Activated T-cell treated with anti-CD3 and anti-CD28 coated beads, Interleukin-2, amount 50 U/mL, for 24 hours (primary cell): ENCODE measurements around the gene GOT1.

Experiments used
- DNase-seq: peaks from one replicate; pipeline ENCODE4 v3.0.0-alpha.2; 2020
- H3K27ac Mint-ChIP-seq: 2 replicates; pipeline ENCODE4 v1.8.0; 2020; ENCODE audit warnings: mild to moderate bottlenecking, mixed read lengths
- H3K27me3 Mint-ChIP-seq: 2 replicates; pipeline ENCODE4 v1.8.0; 2020; ENCODE audit warnings: mixed read lengths
- H3K36me3 Mint-ChIP-seq: 2 replicates; pipeline ENCODE4 v1.8.0; 2020; ENCODE audit warnings: low read depth, mixed read lengths
- H3K4me1 Mint-ChIP-seq: 2 replicates; pipeline ENCODE4 v1.8.0; 2020; ENCODE audit warnings: low read depth, mixed read lengths
- H3K4me3 Mint-ChIP-seq: 2 replicates; pipeline ENCODE4 v1.8.0; 2020; ENCODE audit warnings: mild to moderate bottlenecking, moderate library complexity, mixed read lengths
- H3K9me3 Mint-ChIP-seq: 2 replicates; pipeline ENCODE4 v1.8.0; 2020; ENCODE audit warnings: mixed read lengths

The GOT1 gene

GRCh38 chr10:99394761-99395386 lies 35.5 kb downstream of the GOT1 start:
- H3K36me3 Mint-ChIP-seq = peaks cover 50% of the 10 kb centered on the region
- DNase-seq = no peak
- no peaks in the 10 kb centered on the region for H3K27me3 Mint-ChIP-seq
- H3K4me3 Mint-ChIP-seq = no peak overlapping the region
- no peaks in the 10 kb centered on the region for H3K9me3 Mint-ChIP-seq
- peaks cover 9% of the 10 kb centered on the region for H3K4me1 Mint-ChIP-seq
- H3K27ac Mint-ChIP-seq = no peak overlapping the region

- no peak overlapping the region for H3K27ac Mint-ChIP-seq
- peaks cover 9% of the 10 kb centered on the region for H3K4me1 Mint-ChIP-seq
- no peak overlapping the region for H3K4me3 Mint-ChIP-seq
- peaks cover 44% of the 10 kb centered on the region for H3K36me3 Mint-ChIP-seq
- DNase-seq = no peak
- no peaks in the 10 kb centered on the region for H3K27me3 Mint-ChIP-seq
- no peaks in the 10 kb centered on the region for H3K9me3 Mint-ChIP-seq
Measured at GRCh38 chr10:99394256-99394655, 36.2 kb downstream of the GOT1 start.

- Mint-ChIP-seq H3K4me3 (no peak overlapping the region), H3K9me3 (no peaks in the 10 kb centered on the region), H3K27ac (no peak overlapping the region), H3K4me1 (peaks cover 9% of the 10 kb centered on the region), H3K36me3 (peaks cover 38% of the 10 kb centered on the region), H3K27me3 (no peaks in the 10 kb centered on the region)
- no peak for DNase-seq
Measured at GRCh38 chr10:99393683-99394082, 36.7 kb downstream of the GOT1 start.

DNA sequence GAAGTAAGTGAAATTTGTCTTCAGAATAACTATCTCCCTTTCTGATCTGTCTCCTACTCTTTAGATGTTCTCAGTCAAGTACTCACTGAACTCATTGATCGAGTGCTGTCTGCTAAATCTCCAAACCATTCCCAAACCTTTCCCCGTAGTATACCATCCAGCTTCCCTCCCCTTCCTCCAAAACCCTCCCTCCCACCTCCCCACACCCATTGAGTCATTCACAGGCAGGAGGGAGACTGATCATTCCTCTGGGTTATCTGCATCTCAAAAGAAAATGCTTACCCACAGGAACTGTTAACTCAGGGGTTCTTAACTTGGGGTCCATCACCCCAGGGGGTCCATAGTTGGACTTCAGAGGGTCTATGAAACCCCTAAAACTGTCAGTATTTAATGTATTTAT lies 37.4 kb downstream of the GOT1 start:
- H3K4me3 Mint-ChIP-seq = no peak overlapping the region
- H3K4me1 Mint-ChIP-seq = peaks cover 9% of the 10 kb centered on the region
- DNase-seq = no peak
- no peak overlapping the region for H3K27ac Mint-ChIP-seq
- no peaks in the 10 kb centered on the region for H3K27me3 Mint-ChIP-seq
- H3K36me3 Mint-ChIP-seq = peaks cover 32% of the 10 kb centered on the region
- no peaks in the 10 kb centered on the region for H3K9me3 Mint-ChIP-seq

GRCh38 chr10:99391346-99391745 lies 39.1 kb downstream of the GOT1 start:
- Mint-ChIP-seq H3K36me3 (peaks cover 16% of the 10 kb centered on the region), H3K9me3 (no peaks in the 10 kb centered on the region), H3K4me3 (no peak overlapping the region), H3K27ac (no peak overlapping the region), H3K4me1 (peaks cover 9% of the 10 kb centered on the region), H3K27me3 (no peaks in the 10 kb centered on the region)
- DNase-seq = no peak

- Mint-ChIP-seq H3K27me3 (no peaks in the 10 kb centered on the region), H3K36me3 (peaks cover 3% of the 10 kb centered on the region), H3K4me1 (peaks cover 5% of the 10 kb centered on the region), H3K27ac (no peak overlapping the region), H3K9me3 (no peaks in the 10 kb centered on the region), H3K4me3 (no peak overlapping the region)
- no peak for DNase-seq
Measured at GRCh38 chr10:99389729-99390480, 40.5 kb downstream of the GOT1 start.

DNA sequence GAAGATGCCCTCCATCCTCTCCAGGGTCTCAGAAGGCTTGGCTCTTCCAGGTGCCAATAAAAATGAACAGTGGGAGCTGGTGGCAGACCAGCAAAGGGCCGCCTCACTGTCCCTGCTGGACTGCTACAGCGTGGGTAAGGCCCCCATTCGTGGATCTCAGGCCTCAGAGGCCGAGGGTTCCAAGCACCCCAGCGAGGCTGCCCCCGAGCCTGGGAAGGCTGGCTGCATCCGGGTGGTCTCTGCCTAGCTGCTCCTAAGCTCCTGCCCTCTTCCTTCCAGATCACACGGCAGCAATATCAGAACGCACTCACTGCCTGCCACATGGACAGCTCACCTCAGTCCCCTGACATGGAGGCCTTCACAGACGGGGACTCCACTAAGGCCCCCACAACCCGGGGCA lies 42.9 kb downstream of the GOT1 start:
- no peaks in the 10 kb centered on the region for H3K27me3 Mint-ChIP-seq

DNA sequence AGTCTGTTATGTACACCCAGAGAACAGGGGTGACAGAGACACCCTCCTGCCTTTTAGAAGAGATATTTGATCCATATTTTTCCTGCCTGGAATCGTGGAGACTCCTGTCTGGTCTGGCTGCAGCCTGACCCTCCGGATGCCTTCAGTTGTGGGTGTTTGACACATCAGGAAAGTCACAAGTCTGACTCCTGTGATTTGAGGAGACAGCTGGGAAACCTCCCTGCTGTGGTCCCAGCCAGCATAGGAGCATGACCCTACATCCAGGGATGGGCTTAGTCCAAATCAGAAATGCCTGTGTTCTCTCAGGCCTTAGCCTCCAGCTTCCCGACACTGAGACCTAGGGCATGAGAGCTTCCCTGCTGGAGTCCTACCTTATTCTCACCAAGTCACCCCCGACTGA lies 43.4 kb downstream of the GOT1 start:
- Mint-ChIP-seq H3K4me1 (no peaks in the 10 kb centered on the region), H3K36me3 (no peaks in the 10 kb centered on the region), H3K4me3 (no peak overlapping the region), H3K27me3 (no peaks in the 10 kb centered on the region), H3K27ac (no peak overlapping the region), H3K9me3 (no peaks in the 10 kb centered on the region)
- no peak for DNase-seq

More for the DNA sequence above, 42.9 kb downstream of the GOT1 start:
- Mint-ChIP-seq H3K4me1 (peaks cover under 1% of the 10 kb centered on the region), H3K4me3 (no peak overlapping the region), H3K27ac (no peak overlapping the region), H3K9me3 (no peaks in the 10 kb centered on the region), H3K36me3 (no peaks in the 10 kb centered on the region)
- no peak for DNase-seq

DNA sequence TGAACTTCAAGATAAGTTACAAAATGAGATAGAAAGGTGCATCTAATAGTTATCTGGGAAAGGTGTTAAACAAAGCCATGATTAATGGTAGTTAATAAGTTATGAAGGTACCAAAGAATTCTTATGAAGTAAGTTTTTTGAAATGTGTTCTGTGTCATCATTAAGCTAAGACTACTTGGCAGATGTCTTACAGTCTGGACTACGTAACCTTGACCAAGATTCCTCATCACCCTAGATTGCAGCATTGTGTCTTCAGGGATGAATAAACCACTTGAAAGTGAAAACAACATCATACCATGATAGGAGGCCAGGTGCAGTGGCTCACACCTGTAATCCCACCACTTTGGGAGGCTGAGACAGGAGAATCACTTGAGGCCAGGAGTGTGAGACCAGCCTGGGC lies 48.2 kb downstream of the GOT1 start:
- Mint-ChIP-seq H3K27me3 (peaks cover 12% of the 10 kb centered on the region), H3K27ac (no peak overlapping the region), H3K4me3 (no peak overlapping the region), H3K4me1 (no peaks in the 10 kb centered on the region), H3K36me3 (no peaks in the 10 kb centered on the region), H3K9me3 (no peaks in the 10 kb centered on the region)
- no peak for DNase-seq

DNA sequence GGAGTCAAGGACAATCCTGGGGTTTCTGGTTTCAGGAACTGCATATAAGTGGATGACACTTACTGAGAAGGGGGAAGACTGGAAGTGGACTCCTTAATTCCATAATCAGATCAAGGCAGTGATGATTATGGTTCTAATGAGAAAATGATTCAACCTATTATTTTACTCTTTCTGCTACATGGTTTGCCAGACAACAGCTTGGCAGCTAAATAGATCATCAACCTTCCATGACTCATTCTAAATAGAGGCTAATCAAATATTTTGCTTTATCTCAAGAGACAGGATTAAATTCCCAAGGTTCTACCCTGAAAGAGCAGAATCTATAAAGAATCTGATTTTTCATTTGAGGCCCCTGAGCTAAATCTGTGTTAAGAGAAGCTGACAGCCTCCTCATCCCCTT lies 55.0 kb downstream of the GOT1 start:
- no peak overlapping the region for H3K27ac Mint-ChIP-seq
- no peak for DNase-seq
- H3K9me3 Mint-ChIP-seq = no peaks in the 10 kb centered on the region
- peaks cover 52% of the 10 kb centered on the region for H3K27me3 Mint-ChIP-seq
- H3K4me3 Mint-ChIP-seq = no peak overlapping the region
- H3K36me3 Mint-ChIP-seq = no peaks in the 10 kb centered on the region
- peaks cover 5% of the 10 kb centered on the region for H3K4me1 Mint-ChIP-seq

DNA sequence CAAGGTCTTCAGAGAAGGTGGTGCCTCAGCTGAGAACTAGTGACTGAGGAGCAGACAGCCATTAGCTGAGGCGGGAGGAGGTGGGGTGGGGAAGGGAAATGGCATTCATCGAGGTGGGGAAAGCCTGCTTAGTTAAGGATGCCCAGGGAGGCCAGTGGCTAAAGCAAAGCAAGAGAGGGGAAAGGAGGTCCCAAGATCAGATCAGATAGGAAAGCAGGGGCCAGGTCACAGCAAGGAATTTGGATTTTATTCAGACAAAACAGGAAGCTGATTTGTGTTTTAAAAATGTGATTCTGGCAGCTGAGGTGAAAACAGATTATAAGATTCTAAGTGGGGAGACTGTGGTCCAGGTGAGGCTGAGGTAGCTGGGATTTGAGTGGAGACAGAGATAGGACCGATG lies 55.5 kb downstream of the GOT1 start:
- Mint-ChIP-seq H3K36me3 (no peaks in the 10 kb centered on the region), H3K4me3 (no peak overlapping the region), H3K9me3 (no peaks in the 10 kb centered on the region), H3K27me3 (peaks cover 56% of the 10 kb centered on the region), H3K4me1 (peaks cover 5% of the 10 kb centered on the region), H3K27ac (no peak overlapping the region)
- DNase-seq = no peak

DNA sequence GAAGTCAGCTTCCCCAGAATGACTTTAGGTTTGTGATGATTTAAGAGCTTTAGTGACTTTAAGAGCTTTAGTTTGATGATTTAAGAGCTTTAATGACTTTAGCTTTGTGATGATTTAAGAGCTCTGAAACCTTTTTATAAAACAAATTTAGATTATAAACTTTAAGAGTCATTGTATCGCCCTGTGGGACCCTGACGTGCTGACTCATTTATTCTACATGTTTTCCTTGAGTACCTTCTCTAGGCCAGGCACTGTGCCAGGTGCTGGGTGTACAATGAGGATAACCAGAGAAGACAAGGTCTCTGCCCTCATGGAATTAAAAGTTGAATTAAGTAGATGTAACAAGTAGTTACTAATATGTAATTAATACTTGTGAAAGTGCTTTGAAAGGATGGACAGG lies 55.9 kb downstream of the GOT1 start:
- H3K27ac Mint-ChIP-seq = no peak overlapping the region
- no peak for DNase-seq
- peaks cover 61% of the 10 kb centered on the region for H3K27me3 Mint-ChIP-seq
- H3K9me3 Mint-ChIP-seq = no peaks in the 10 kb centered on the region
- no peak overlapping the region for H3K4me3 Mint-ChIP-seq
- no peaks in the 10 kb centered on the region for H3K36me3 Mint-ChIP-seq
- peaks cover 5% of the 10 kb centered on the region for H3K4me1 Mint-ChIP-seq

GRCh38 chr10:99372546-99373271 lies 57.7 kb downstream of the GOT1 start:
- H3K27ac Mint-ChIP-seq = no peak overlapping the region
- H3K36me3 Mint-ChIP-seq = no peaks in the 10 kb centered on the region
- peaks cover 5% of the 10 kb centered on the region for H3K4me1 Mint-ChIP-seq
- H3K27me3 Mint-ChIP-seq = peaks cover 67% of the 10 kb centered on the region
- no peak for DNase-seq
- no peaks in the 10 kb centered on the region for H3K9me3 Mint-ChIP-seq
- H3K4me3 Mint-ChIP-seq = no peak overlapping the region

GRCh38 chr10:99370993-99371392 lies 59.4 kb downstream of the GOT1 start:
- no peak for DNase-seq
- H3K9me3 Mint-ChIP-seq = no peaks in the 10 kb centered on the region
- H3K27me3 Mint-ChIP-seq = peaks cover 72% of the 10 kb centered on the region
- H3K36me3 Mint-ChIP-seq = no peaks in the 10 kb centered on the region
- no peak overlapping the region for H3K27ac Mint-ChIP-seq
- H3K4me3 Mint-ChIP-seq = no peak overlapping the region
- peaks cover 5% of the 10 kb centered on the region for H3K4me1 Mint-ChIP-seq

DNA sequence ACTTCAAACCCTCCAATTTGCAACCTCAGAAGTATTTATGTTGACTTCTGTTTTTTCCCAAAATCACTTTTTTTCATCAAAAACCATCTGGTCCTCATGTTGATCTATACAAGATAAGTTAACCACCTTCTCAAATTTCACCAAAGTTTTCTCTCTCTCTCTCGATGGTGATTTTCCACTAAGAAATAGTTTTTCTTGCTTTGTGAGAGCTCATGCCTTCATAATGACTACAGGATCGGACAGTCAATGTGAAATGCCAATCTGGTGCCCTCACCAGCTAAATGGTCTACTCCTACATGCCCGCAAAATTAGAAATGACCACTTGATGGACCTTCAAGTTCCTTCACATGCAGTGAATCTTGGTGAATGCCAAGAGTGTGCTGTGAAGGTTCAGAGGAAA lies 60.9 kb downstream of the GOT1 start:
- peaks cover 77% of the 10 kb centered on the region for H3K27me3 Mint-ChIP-seq
- peaks cover 5% of the 10 kb centered on the region for H3K4me1 Mint-ChIP-seq
- no peaks in the 10 kb centered on the region for H3K9me3 Mint-ChIP-seq
- H3K36me3 Mint-ChIP-seq = no peaks in the 10 kb centered on the region
- H3K27ac Mint-ChIP-seq = no peak overlapping the region
- no peak for DNase-seq
- H3K4me3 Mint-ChIP-seq = no peak overlapping the region
